Measurements from ENCODE around the gene CACNG4.

DNA sequence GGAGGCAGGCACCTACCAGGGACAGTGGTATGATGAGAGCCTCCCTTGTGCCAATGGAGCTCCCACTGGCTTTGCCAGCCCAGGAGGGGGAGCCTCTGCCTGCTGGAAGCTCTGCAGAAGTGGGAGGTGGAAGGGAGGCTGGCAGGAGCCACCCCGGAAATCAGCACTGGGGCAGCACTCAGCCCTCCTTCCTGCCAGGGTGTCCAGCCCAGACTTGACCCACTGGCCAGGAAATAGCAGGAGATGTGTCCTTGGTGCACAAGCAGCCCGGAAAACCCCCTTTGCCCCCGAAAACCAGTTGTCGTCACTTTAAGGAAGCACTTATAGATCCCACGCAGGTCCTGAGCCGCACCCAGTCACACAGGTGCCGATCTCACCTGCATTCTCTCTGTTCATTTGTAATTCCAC, 49.3 kb upstream of the CACNG4 start:
- TF ChIP-seq, protein P1, sequence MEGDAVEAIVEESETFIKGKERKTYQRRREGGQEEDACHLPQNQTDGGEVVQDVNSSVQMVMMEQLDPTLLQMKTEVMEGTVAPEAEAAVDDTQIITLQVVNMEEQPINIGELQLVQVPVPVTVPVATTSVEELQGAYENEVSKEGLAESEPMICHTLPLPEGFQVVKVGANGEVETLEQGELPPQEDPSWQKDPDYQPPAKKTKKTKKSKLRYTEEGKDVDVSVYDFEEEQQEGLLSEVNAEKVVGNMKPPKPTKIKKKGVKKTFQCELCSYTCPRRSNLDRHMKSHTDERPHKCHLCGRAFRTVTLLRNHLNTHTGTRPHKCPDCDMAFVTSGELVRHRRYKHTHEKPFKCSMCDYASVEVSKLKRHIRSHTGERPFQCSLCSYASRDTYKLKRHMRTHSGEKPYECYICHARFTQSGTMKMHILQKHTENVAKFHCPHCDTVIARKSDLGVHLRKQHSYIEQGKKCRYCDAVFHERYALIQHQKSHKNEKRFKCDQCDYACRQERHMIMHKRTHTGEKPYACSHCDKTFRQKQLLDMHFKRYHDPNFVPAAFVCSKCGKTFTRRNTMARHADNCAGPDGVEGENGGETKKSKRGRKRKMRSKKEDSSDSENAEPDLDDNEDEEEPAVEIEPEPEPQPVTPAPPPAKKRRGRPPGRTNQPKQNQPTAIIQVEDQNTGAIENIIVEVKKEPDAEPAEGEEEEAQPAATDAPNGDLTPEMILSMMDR (conservative IDR thresholded peaks at IDR 0.05): peak; percentile 42; the same call in 1 of the 2 replicates
- no peak for TF ChIP-seq ZFX (IDR thresholded peaks at IDR 0.05)

Measured in C4-2B (cell line).